GM20431 (cell line): Measurements from ENCODE around the gene KCND3.

Experiments used
- in situ Hi-C: fragments of 300-500 bp; cut with MseI, MboI; formaldehyde crosslinking; loops from one replicate; pipeline ENCODE4 v1.15.0; 2020; ENCODE audit warnings: low sequenced_read_pairs; ENCODE audit not compliant: unreplicated experiment

Gene KCND3

GRCh38 chr1:111857194-111857651, 132.2 kb downstream of the KCND3 start:
- in situ Hi-C loops = no loop called here

GRCh38 chr1:111856411-111857185, 132.9 kb downstream of the KCND3 start:
- in situ Hi-C loops = no loop called here

- in situ Hi-C loops = no loop called here
Observed at GRCh38 chr1:111855260-111855659, 134.2 kb downstream of the KCND3 start.

GRCh38 chr1:111852261-111852721, 137.2 kb downstream of the KCND3 start:
- in situ Hi-C loops = no loop called here

- in situ Hi-C loops = no loop called here
Observed at GRCh38 chr1:111851552-111851951, 137.9 kb downstream of the KCND3 start.

- in situ Hi-C loops = no loop called here
Observed at GRCh38 chr1:111850109-111850508, 139.4 kb downstream of the KCND3 start.

- in situ Hi-C loops = no loop called here
Observed at GRCh38 chr1:111848852-111849545, 140.5 kb downstream of the KCND3 start.

- in situ Hi-C loops = no loop called here
Observed at GRCh38 chr1:111847466-111847865, 142.0 kb downstream of the KCND3 start.

- in situ Hi-C loops = no loop called here
Observed at GRCh38 chr1:111846842-111847241, 142.6 kb downstream of the KCND3 start.

- in situ Hi-C loops = no loop called here
Observed at GRCh38 chr1:111843177-111843576, 146.3 kb downstream of the KCND3 start.

GRCh38 chr1:111842411-111842810, 147.1 kb downstream of the KCND3 start:
- in situ Hi-C loops = no loop called here

- in situ Hi-C loops = no loop called here
Observed at GRCh38 chr1:111841746-111842145, 147.7 kb downstream of the KCND3 start.

- in situ Hi-C loops = no loop called here
Observed at GRCh38 chr1:111841189-111841588, 148.3 kb downstream of the KCND3 start.

- in situ Hi-C loops = no loop called here
Observed at GRCh38 chr1:111837393-111837792, 152.1 kb downstream of the KCND3 start.

- in situ Hi-C loops = no loop called here
Observed at GRCh38 chr1:111836111-111836510, 153.4 kb downstream of the KCND3 start.

- in situ Hi-C loops = no loop called here
Observed at GRCh38 chr1:111835514-111835913, 154.0 kb downstream of the KCND3 start.

GRCh38 chr1:111834956-111835355, 154.5 kb downstream of the KCND3 start:
- in situ Hi-C loops = no loop called here

- in situ Hi-C loops = no loop called here
Observed at GRCh38 chr1:111833334-111833733, 156.1 kb downstream of the KCND3 start.

GRCh38 chr1:111832521-111833155, 156.8 kb downstream of the KCND3 start:
- in situ Hi-C loops = no loop called here

- in situ Hi-C loops = no loop called here
Observed at GRCh38 chr1:111831153-111831552, 158.3 kb downstream of the KCND3 start.

GRCh38 chr1:111827946-111828345, 161.5 kb downstream of the KCND3 start:
- in situ Hi-C loops = no loop called here
